HepG2 (cell line): ENCODE measurements around the gene SMARCAD1. TPM values are rescaled to one million over a fixed set of nuclear protein-coding genes. Genes with fewer than 3 reads are reported as not detected.

Experiments used
- ATF6 ChIP-seq: sonication (generic); formaldehyde crosslinking; conservative IDR thresholded peaks from 2 replicates; pipeline ENCODE4 v1.4.0; 2020; ENCODE audit warnings: missing genetic modification reagents
- CBX1 ChIP-seq: IDR thresholded peaks from one replicate; pipeline ENCODE4 v1.6.1; 2016; ENCODE audit warnings: antibody characterized with exemption, low read depth
- CEBPB ChIP-seq: IDR thresholded peaks from 2 replicates; pipeline ENCODE4 v1.6.1; 2011; ENCODE audit warnings: low read depth, low read length, improper control_type of control experiment, borderline replicate concordance
- DNMT1 ChIP-seq: sonication (generic); formaldehyde crosslinking; IDR thresholded peaks from 2 replicates; pipeline ENCODE4 v1.5.1; 2020; ENCODE audit warnings: mild to moderate bottlenecking, missing genetic modification reagents
- EZH2 ChIP-seq: conservative IDR thresholded peaks from 2 replicates; pipeline ENCODE4 v1.6.1; 2012; ENCODE audit warnings: mild to moderate bottlenecking, low read depth, low read length, moderate library complexity
- FOSL2 ChIP-seq: sonication (generic); formaldehyde crosslinking; IDR thresholded peaks from 2 replicates; pipeline ENCODE4 v1.4.0; 2020; ENCODE audit warnings: missing genetic modification reagents
- FOXP1 ChIP-seq, 2 experiments: fragments of 450-650 bp in 1 of 2; IDR thresholded peaks; 2 replicates each; pipeline ENCODE4 v1.6.1; 2017 to 2018; ENCODE audit warnings: antibody characterized with exemption in 1 of 2
- JDP2 ChIP-seq: sonication (generic); formaldehyde crosslinking; IDR thresholded peaks from 2 replicates; pipeline ENCODE4 v1.8.1; 2022; ENCODE audit warnings: missing genetic modification reagents, borderline replicate concordance
- KAT8 ChIP-seq: IDR thresholded peaks from 2 replicates; pipeline ENCODE4 v1.6.1; 2016; ENCODE audit warnings: missing genetic modification reagents, missing compliant biosample characterization
- MEIS1 ChIP-seq: sonication (generic); formaldehyde crosslinking; IDR thresholded peaks from 2 replicates; pipeline ENCODE4 v1.9.0; 2021; ENCODE audit warnings: mild to moderate bottlenecking, missing genetic modification reagents, moderate library complexity, borderline replicate concordance
- NFAT5 ChIP-seq: sonication (generic); formaldehyde crosslinking; IDR thresholded peaks from 2 replicates; pipeline ENCODE4 v1.4.0; 2020; ENCODE audit warnings: missing genetic modification reagents
- PITX1 ChIP-seq: sonication (generic); formaldehyde crosslinking; IDR thresholded peaks from 2 replicates; pipeline ENCODE4 v1.5.1; 2020; ENCODE audit warnings: mild to moderate bottlenecking, missing genetic modification reagents
- RARG ChIP-seq: sonication (generic); formaldehyde crosslinking; IDR thresholded peaks from 2 replicates; pipeline ENCODE4 v1.4.0; 2020; ENCODE audit warnings: low read depth, mild to moderate bottlenecking, missing genetic modification reagents
- RNF219 ChIP-seq: sonication (generic); formaldehyde crosslinking; IDR thresholded peaks from 2 replicates; pipeline ENCODE4 v1.5.0; 2020; ENCODE audit warnings: mild to moderate bottlenecking, missing genetic modification reagents
- SOX6 ChIP-seq, 2 experiments: fragments of 450-650 bp in 1 of 2; sonication (generic) in 1 of 2; formaldehyde crosslinking in 1 of 2; IDR thresholded peaks; 2 replicates each; pipeline versions ENCODE4 v1.4.0 to v1.6.1; 2017 to 2020; ENCODE audit warnings: antibody characterized with exemption in 1 of 2, mild to moderate bottlenecking in 1 of 2, missing genetic modification reagents in 1 of 2
- SP5 ChIP-seq: IDR thresholded peaks from 2 replicates; pipeline ENCODE4 v1.6.1; 2016; ENCODE audit warnings: low read depth, borderline replicate concordance
- SRF ChIP-seq: IDR thresholded peaks from 2 replicates; pipeline ENCODE4 v1.6.1; 2011; ENCODE audit warnings: mild to moderate bottlenecking, low read depth, low read length, moderate library complexity
- ZFP36L1 ChIP-seq: sonication (generic); formaldehyde crosslinking; IDR thresholded peaks from 2 replicates; pipeline ENCODE4 v1.8.0; 2022; ENCODE audit warnings: mild to moderate bottlenecking, missing genetic modification reagents, moderate library complexity
- ZNF224 ChIP-seq: sonication (generic); formaldehyde crosslinking; IDR thresholded peaks from 2 replicates; pipeline ENCODE4 v1.5.0; 2020; ENCODE audit warnings: mild to moderate bottlenecking, missing genetic modification reagents
- ZNF256 ChIP-seq: sonication (generic); formaldehyde crosslinking; conservative IDR thresholded peaks from 2 replicates; pipeline ENCODE4 v1.4.0; 2020; ENCODE audit warnings: missing genetic modification reagents
- ZNF557 ChIP-seq: sonication (generic); formaldehyde crosslinking; IDR thresholded peaks from 2 replicates; pipeline ENCODE4 v1.4.0; 2020; ENCODE audit warnings: missing genetic modification reagents
- ZNF740 ChIP-seq: sonication (generic); formaldehyde crosslinking; IDR thresholded peaks from 2 replicates; pipeline ENCODE4 v1.4.0; 2020; ENCODE audit warnings: missing genetic modification reagents
- polyA plus RNA-seq, 8 experiments: library from polyadenylated mRNA; depleted of rRNA in 3 of 8; stranded (reverse) in 7 of 8; unstranded in 1 of 8; fragments of >200 nt; fragmentation: Illumina TruSeq in 4 of 8; extraction: Trizol in 4 of 8; gene quantifications; 2 replicates each; pipeline versions ENCODE4 v1.2.1 to v1.2.3, GENCODE V29; 2011 to 2016; ENCODE audit warnings: low read depth in 4 of 8, missing spikeins in 1 of 8, mixed read lengths in 1 of 8; ENCODE audit not compliant: insufficient read depth in 1 of 8
- total RNA-seq, 5 experiments: library from RNA; depleted of rRNA; stranded (reverse); fragments of >200 nt; fragmentation: Illumina TruSeq; extraction: Trizol; gene quantifications; 2 replicates each; pipeline ENCODE4 v1.2.3, GENCODE V29; 2016; ENCODE audit warnings: low read depth in 1 of 5

SMARCAD1 gene
- total and polyA plus RNA-seq, 2 of the 13 experiments (the other 11 are each of a cell fraction or from before 2014, with no cell fraction given): 18.2 to 35.9 TPM

GRCh38 chr4:94298725-94299252 is 91.1 kb downstream of the SMARCAD1 start (continued):
- TF ChIP-seq NFAT5 (CRISPR knock-in tag): no peak
- TF ChIP-seq FOSL2 (CRISPR knock-in tag): peak; percentile 49
- peak; percentile 77 for TF ChIP-seq PITX1
- no peak for TF ChIP-seq ZNF224
- TF ChIP-seq ZFP36L1 (CRISPR knock-in tag): no peak
- TF ChIP-seq ATF6 (CRISPR knock-in tag): no peak
- TF ChIP-seq ZNF557: no peak
- TF ChIP-seq ZNF256 (CRISPR knock-in tag): no peak
- TF ChIP-seq SOX6 (IDR thresholded peaks at IDR 0.05): no peak
- TF ChIP-seq SOX6 (CRISPR knock-in tag; IDR thresholded peaks at IDR 0.05): peak; percentile 79
- TF ChIP-seq RARG (CRISPR knock-in tag): no peak
- TF ChIP-seq SRF: no peak
- TF ChIP-seq FOXP1 (IDR thresholded peaks at IDR 0.05): no peak; the same call in 1 of the 2 replicates
- peak; percentile 88 for TF ChIP-seq FOXP1 (CRISPR knock-in tag; IDR thresholded peaks at IDR 0.05)
- no peak for TF ChIP-seq CBX1
- TF ChIP-seq EZH2: no peak
- peak; percentile 69; the same call in 1 of the 2 replicates for TF ChIP-seq CEBPB
- TF ChIP-seq SP5 (CRISPR knock-in tag): no peak
- TF ChIP-seq ZNF740 (CRISPR knock-in tag): no peak
- TF ChIP-seq KAT8 (CRISPR knock-in tag): no peak
- no peak for TF ChIP-seq MEIS1
- no peak for TF ChIP-seq DNMT1 (CRISPR knock-in tag)
- no peak for TF ChIP-seq RNF219 (CRISPR knock-in tag)
- TF ChIP-seq JDP2: no peak
